HEK293T (cell line): ENCODE results near the gene TMEM129.

Experiments
- CTCF ChIA-PET: fragments of 350-600 bp; formaldehyde crosslinking; extraction: SDS; loops from one replicate; lab custom pipeline; 2021; ENCODE audit warnings: antibody characterized with exemption, inconsistent platforms; lab: Yijun Ruan, JAX
- POLR2A ChIA-PET: fragments of 350-600 bp; formaldehyde crosslinking; extraction: SDS; loops from one replicate; lab custom pipeline; 2020; ENCODE audit warnings: antibody characterized with exemption, inconsistent platforms; lab: Yijun Ruan, JAX
- DNase-seq: peaks from one replicate; pipeline ENCODE4 v3.0.0; 2012; ENCODE audit warnings: mixed read lengths; ENCODE audit errors: extremely low spot score
- ARNT ChIP-seq: fragments of 450-650 bp; IDR thresholded peaks from 2 replicates; pipeline ENCODE4 v1.6.1; 2017; ENCODE audit warnings: mild to moderate bottlenecking
- BHLHE40 ChIP-seq: fragments of 450-650 bp; IDR thresholded peaks from 2 replicates; pipeline ENCODE4 v1.6.1; 2016; ENCODE audit warnings: mild to moderate bottlenecking, moderate library complexity, borderline replicate concordance
- CTBP1 ChIP-seq: fragments of 450-650 bp; IDR thresholded peaks from 2 replicates; pipeline ENCODE4 v1.6.1; 2016; ENCODE audit warnings: borderline replicate concordance
- ELF4 ChIP-seq: fragments of 450-650 bp; IDR thresholded peaks from 2 replicates; pipeline ENCODE4 v1.6.1; 2017; ENCODE audit warnings: antibody characterized with exemption
- FOXA1 ChIP-seq: fragments of 450-650 bp; IDR thresholded peaks from 2 replicates; pipeline ENCODE4 v1.6.1; 2016; ENCODE audit warnings: mild to moderate bottlenecking
- FOXK2 ChIP-seq: fragments of 450-650 bp; IDR thresholded peaks from 2 replicates; pipeline ENCODE4 v1.6.1; 2016; ENCODE audit warnings: mild to moderate bottlenecking
- FOXM1 ChIP-seq: fragments of 450-650 bp; IDR thresholded peaks from 2 replicates; pipeline ENCODE4 v1.6.1; 2017; ENCODE audit warnings: mild to moderate bottlenecking, borderline replicate concordance
- HDGF ChIP-seq: fragments of 450-650 bp; IDR thresholded peaks from 2 replicates; pipeline ENCODE4 v1.6.1; 2017; ENCODE audit warnings: antibody characterized with exemption, borderline replicate concordance
- L3MBTL2 ChIP-seq: fragments of 450-650 bp; conservative IDR thresholded peaks from 2 replicates; pipeline ENCODE4 v1.6.1; 2016; ENCODE audit warnings: mild to moderate bottlenecking
- LEF1 ChIP-seq: fragments of 450-650 bp; IDR thresholded peaks from 2 replicates; pipeline ENCODE4 v1.6.1; 2017; ENCODE audit warnings: mild to moderate bottlenecking, borderline replicate concordance
- NFRKB ChIP-seq: fragments of 450-650 bp; IDR thresholded peaks from 2 replicates; pipeline ENCODE4 v1.6.1; 2016; ENCODE audit warnings: mild to moderate bottlenecking, moderate library complexity
- PKNOX1 ChIP-seq: fragments of 450-650 bp; IDR thresholded peaks from 2 replicates; pipeline ENCODE4 v1.6.1; 2016
- SP1 ChIP-seq: fragments of 450-650 bp; IDR thresholded peaks from 2 replicates; pipeline ENCODE4 v1.6.1; 2017
- SUZ12 ChIP-seq: fragments of 450-650 bp; IDR thresholded peaks from 2 replicates; pipeline ENCODE4 v1.6.1; 2016; ENCODE audit warnings: mild to moderate bottlenecking
- TARDBP ChIP-seq: fragments of 450-650 bp; IDR thresholded peaks from 2 replicates; pipeline ENCODE4 v1.6.1; 2016
- ZNF384 ChIP-seq: fragments of 450-650 bp; IDR thresholded peaks from 2 replicates; pipeline ENCODE4 v1.6.1; 2016

TMEM129 gene

DNA sequence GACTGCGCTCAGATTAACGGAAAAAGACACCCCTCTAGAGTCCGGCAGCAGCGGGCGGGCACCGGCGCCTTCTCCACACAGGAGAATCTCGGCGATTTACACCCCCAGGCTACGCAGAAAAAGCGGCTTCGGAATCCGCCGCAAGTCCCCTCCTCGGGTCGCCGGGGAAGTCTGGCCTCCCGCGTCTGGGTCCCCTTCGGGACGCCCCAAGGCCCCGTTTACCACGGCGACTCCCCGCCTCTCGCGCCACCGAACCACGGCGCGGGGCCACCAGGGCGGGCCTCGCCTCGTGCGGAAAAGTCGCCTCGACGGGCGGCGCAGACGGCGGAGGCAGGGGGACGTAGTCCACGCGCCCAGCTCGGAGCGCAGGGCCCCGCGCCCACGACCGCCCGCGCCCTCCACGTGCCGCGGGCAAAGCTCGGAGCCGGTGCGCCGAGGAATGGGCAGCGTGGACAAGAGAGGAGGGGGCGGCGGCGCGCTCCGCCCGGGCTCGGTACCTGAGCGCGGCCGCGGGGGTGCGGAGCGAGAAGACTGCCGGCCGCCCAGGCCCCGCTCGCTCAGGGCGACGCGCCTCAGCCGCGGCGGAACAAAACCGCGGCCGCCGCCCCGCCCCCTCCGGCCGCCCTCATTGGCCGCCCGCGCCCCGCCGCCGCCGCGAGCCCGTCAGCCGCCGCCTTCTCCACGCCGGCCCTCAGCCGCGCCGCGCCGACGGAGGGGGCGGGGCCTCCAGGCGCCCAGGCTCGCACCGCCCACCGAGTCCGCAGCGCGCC lies 37.2 kb downstream of the TMEM129 start, which contains the start of gene FAM53A:
Gene FAM53A, minus strand, starts transcription at position 578 of the 770 bp plus-strand sequence. CDS start 15,572 bp downstream, outside the sequence.
- DNase-seq = no peak
- CTCF ChIA-PET = interaction anchor here (0.7 kb wide), 1 partner anchor 34 kb away, joined by 3 read pairs; no protein-coding TSS in a partner anchor
- POLR2A ChIA-PET = interaction anchor here (0.6 to 1.5 kb wide), 3 partner anchors 9 to 36 kb away, joined by 3 to 5 read pairs (median 3); no protein-coding TSS in a partner anchor
- TF ChIP-seq FOXA1 = no peak
- peak; percentile 90 for TF ChIP-seq L3MBTL2

DNA sequence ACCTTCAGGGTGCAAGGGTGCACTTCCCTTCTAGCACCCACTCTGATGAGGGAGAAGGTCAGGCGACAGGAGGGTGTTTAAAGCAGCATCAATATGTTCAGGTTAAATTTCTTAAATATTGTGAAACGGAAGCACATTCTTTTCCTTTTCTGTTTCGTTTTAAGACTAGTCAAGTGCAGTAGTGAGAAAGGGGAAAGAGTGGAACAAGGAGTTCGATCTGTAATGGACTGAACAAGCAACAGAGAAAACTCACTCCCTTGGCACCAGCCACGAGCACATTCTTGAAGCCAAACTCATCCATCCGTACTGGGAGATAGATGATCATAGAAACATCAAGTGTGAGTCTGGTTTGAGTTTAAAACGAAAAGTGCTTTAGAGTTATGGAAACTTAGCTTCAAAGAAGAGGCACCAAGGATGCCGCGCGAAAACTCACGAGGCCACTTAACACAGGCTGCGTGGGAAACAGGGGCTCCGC lies 37.8 kb downstream of the TMEM129 start:
- CTCF ChIA-PET = interaction anchor here (1.7 kb wide), 1 partner anchor 10 kb away, joined by 7 read pairs; no protein-coding TSS in a partner anchor
- TF ChIP-seq BHLHE40 (no peak), CTBP1 (no peak), FOXK2 (no peak), L3MBTL2 (no peak), HDGF (no peak), SUZ12 (no peak), ELF4 (no peak), ZNF384 (no peak), NFRKB (no peak), FOXA1 (no peak), FOXM1 (no peak), TARDBP (no peak), ARNT (no peak), LEF1 (no peak), PKNOX1 (no peak), SP1 (no peak)
- POLR2A ChIA-PET = interaction anchor here (1.0 to 1.5 kb wide), 2 partner anchors 13 to 37 kb away, joined by 3 to 5 read pairs; no protein-coding TSS in a partner anchor
- DNase-seq = no peak

DNA sequence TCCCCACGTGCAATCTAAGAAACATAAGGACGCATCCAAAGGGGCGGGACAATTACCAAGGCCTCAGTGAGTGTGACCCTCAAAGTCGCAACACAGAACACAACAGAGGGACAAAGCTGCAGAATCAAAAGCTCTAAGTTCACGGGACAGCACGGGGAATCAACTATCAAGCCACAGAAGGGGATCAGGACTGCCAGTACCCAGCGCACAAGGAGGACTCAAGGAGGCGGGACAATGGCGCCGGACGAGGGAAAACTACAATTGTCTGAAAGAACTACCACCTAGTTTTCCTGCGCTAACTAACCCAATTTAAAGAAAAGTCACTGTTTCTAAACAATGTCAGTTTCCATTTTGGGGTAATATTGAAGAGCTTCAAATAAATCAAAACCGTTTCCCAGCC lies 38.3 kb downstream of the TMEM129 start:
- CTCF ChIA-PET = interaction anchor here (1.7 kb wide), 1 partner anchor 10 kb away, joined by 7 read pairs; no protein-coding TSS in a partner anchor
- no peak for TF ChIP-seq HDGF
- TF ChIP-seq ELF4 = no peak
- no peak for TF ChIP-seq FOXK2
- no peak for TF ChIP-seq FOXA1
- no peak for TF ChIP-seq PKNOX1
- TF ChIP-seq LEF1 = no peak
- no peak for TF ChIP-seq SUZ12
- TF ChIP-seq CTBP1 = no peak
- no peak for TF ChIP-seq ARNT
- TF ChIP-seq TARDBP = no peak
- no peak for TF ChIP-seq NFRKB
- TF ChIP-seq ZNF384 = no peak
- TF ChIP-seq SP1 = no peak
- POLR2A ChIA-PET = interaction anchor here (1.5 kb wide), 1 partner anchor 13 kb away, joined by 5 read pairs; no protein-coding TSS in a partner anchor
- no peak for DNase-seq

GRCh38 chr4:1678244-1678643 lies 42.9 kb downstream of the TMEM129 start:
- no peak for TF ChIP-seq FOXK2
- TF ChIP-seq PKNOX1 = no peak
- TF ChIP-seq NFRKB = no peak
- no peak for TF ChIP-seq CTBP1
- no peak for TF ChIP-seq SP1
- no peak for TF ChIP-seq L3MBTL2
- TF ChIP-seq FOXM1 = no peak
- TF ChIP-seq SUZ12 = no peak
- TF ChIP-seq TARDBP = no peak
- no peak for TF ChIP-seq ARNT
- no peak for TF ChIP-seq LEF1
- TF ChIP-seq FOXA1 = no peak
- TF ChIP-seq BHLHE40 = no peak
- TF ChIP-seq HDGF = no peak
- no peak for TF ChIP-seq ZNF384
- no peak for TF ChIP-seq ELF4
- ChIA-PET POLR2A (no interaction called here), CTCF (no interaction called here)
- no peak for DNase-seq

- no peak for DNase-seq
- ChIA-PET POLR2A (no interaction called here), CTCF (no interaction called here)
- TF ChIP-seq ELF4 (no peak), ZNF384 (no peak), FOXM1 (no peak), ARNT (no peak), PKNOX1 (no peak), BHLHE40 (no peak), NFRKB (no peak), HDGF (no peak), SUZ12 (no peak), FOXA1 (no peak), LEF1 (no peak), FOXK2 (no peak), TARDBP (no peak), CTBP1 (no peak)
Measured at GRCh38 chr4:1676605-1677525, 44.3 kb downstream of the TMEM129 start.
